Tibial nerve (tissue), 3 donors: ENCODE measurements around the gene DOC2B.

Source experiments
- POLR2A ChIP-seq, 2 donors: fragments of 450-650 bp; IDR thresholded peaks; one replicate each; pipeline ENCODE4 v1.6.1; 2017; ENCODE audit warnings: antibody characterized with exemption in 2 of 2, mild to moderate bottlenecking in 2 of 2, moderate library complexity in 2 of 2
- TF ChIP-seq, protein P1 (sequence below), 5 experiments: fragments of 200-600 bp in 3 of 5; fragments of 450-650 bp in 2 of 5; sonication (generic) in 3 of 5; IDR thresholded peaks; one replicate each; pipeline ENCODE4 v1.5.1; 2016 to 2019; ENCODE audit warnings: antibody characterized with exemption in 5 of 5, mild to moderate bottlenecking in 3 of 5, moderate library complexity in 2 of 5

DNA sequence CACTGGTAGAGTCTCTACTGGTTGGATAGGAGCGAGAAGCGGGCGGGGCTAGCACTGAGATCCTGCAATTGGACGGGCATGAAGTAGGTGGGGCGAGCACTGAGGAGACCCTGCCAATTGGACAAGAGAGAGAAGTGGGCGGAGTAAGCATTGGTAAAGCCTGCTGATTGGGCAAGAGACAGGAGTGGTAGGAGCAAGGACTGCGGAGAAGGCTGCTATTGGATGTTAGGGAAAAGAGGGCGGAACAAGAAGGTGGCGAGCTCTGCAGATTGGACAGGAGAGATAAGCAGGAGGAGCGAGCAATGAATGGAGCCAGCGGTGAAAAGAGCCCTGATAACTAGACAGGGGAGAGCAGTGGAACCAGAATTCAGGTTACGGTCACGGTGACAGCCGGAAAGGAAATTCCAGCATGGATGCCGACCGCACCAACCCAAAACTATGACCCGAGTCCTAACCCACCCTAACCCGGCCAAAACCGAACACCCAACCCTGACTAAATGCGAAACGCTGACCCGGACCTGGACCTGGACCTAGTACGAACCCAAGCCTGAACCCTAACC is 39.3 kb downstream of the DOC2B start:
- TF ChIP-seq, protein P1, sequence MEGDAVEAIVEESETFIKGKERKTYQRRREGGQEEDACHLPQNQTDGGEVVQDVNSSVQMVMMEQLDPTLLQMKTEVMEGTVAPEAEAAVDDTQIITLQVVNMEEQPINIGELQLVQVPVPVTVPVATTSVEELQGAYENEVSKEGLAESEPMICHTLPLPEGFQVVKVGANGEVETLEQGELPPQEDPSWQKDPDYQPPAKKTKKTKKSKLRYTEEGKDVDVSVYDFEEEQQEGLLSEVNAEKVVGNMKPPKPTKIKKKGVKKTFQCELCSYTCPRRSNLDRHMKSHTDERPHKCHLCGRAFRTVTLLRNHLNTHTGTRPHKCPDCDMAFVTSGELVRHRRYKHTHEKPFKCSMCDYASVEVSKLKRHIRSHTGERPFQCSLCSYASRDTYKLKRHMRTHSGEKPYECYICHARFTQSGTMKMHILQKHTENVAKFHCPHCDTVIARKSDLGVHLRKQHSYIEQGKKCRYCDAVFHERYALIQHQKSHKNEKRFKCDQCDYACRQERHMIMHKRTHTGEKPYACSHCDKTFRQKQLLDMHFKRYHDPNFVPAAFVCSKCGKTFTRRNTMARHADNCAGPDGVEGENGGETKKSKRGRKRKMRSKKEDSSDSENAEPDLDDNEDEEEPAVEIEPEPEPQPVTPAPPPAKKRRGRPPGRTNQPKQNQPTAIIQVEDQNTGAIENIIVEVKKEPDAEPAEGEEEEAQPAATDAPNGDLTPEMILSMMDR (IDR thresholded peaks at IDR 0.05): no peak
- TF ChIP-seq POLR2A (IDR thresholded peaks at IDR 0.05): no peak
